Mucosa of rectum (tissue), 2 donors: ENCODE data around the gene HOXA10.
A peak's percentile ranks its signal among the peaks of the same experiment; 100 is the strongest.

Experiments used
- H3K27ac ChIP-seq, 2 donors: one replicate each; pipeline ENCODE4 v1.7.0; 2013; ENCODE audit warnings: inconsistent platforms in 2 of 2, low read depth in 2 of 2, low read length in 2 of 2
- H3K27me3 ChIP-seq, 2 donors: one replicate each; pipeline ENCODE4 v1.7.0; 2013; ENCODE audit warnings: low read length in 2 of 2; ENCODE audit not compliant: control insufficient read depth in 2 of 2, insufficient read depth in 2 of 2
- H3K36me3 ChIP-seq, 2 donors: one replicate each; pipeline ENCODE4 v1.7.0; 2013; ENCODE audit warnings: low read length in 2 of 2; ENCODE audit not compliant: control insufficient read depth in 2 of 2, insufficient read depth in 2 of 2
- H3K4me1 ChIP-seq, 2 donors: one replicate each; pipeline ENCODE4 v1.7.0; 2013; ENCODE audit warnings: low read length in 2 of 2, mild to moderate bottlenecking in 1 of 2; ENCODE audit not compliant: control insufficient read depth in 2 of 2, insufficient read depth in 2 of 2
- H3K4me3 ChIP-seq, 2 donors: one replicate each; pipeline ENCODE4 v1.7.0; 2013; ENCODE audit warnings: low read length in 2 of 2
- H3K9ac ChIP-seq, 2 donors: one replicate each; pipeline ENCODE4 v1.7.0; 2013; ENCODE audit warnings: low read length in 2 of 2, low read depth in 1 of 2, mild to moderate bottlenecking in 1 of 2
- H3K9me3 ChIP-seq, 2 donors: one replicate each; pipeline ENCODE4 v1.7.0; 2013; ENCODE audit warnings: low read length in 2 of 2; ENCODE audit not compliant: control insufficient read depth in 2 of 2
- donor health status: healthy.
- donor health status: Normal muscosa, but diverticular disease.

The HOXA10 gene

DNA sequence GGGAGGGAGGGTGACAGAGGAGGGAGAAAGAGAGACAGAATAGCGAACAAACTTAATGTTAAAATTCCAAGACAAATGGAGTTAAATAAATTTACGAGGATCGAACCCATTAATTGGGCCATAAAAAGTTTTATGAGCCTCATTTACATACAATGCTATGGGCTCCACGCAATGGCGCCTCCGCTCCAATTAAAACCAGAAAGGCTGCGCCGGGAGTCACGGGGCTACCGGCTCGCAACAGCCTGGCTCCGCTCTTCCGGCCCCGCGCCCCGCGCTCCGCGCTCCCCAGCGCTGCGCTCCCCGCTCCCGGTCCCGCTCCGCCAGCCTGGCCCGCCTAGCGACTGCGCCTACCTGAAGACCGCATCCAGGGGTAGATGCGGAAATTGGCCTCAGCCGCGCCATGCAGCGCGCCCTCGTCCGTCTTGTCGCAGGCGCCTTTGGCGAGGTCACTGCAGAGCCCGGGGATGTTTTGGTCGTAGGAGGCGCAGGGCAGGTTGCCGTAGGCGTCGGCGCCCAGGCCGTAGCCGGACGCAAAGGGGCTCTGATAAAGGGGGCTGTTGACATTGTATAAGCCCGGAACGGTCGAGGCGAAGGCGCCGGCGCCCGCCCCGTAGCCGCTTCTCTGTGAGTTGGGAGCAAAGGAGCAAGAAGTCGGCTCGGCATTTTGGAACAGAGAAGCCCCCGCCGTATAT is 18.2 kb downstream of the HOXA10 start:
- H3K27ac ChIP-seq = peak overlapping the region; percentile 92 to 99
- no peaks in the 10 kb centered on the region for H3K36me3 ChIP-seq
- no peaks in the 10 kb centered on the region for H3K9me3 ChIP-seq
- peak overlapping the region; percentile 80 to 82 for H3K4me3 ChIP-seq
- H3K9ac ChIP-seq = peak overlapping the region; percentile 79 to 81
- H3K27me3 ChIP-seq = peaks cover 7 to 14% of the 10 kb centered on the region in 2 donors
- peaks cover 35 to 40% of the 10 kb centered on the region in 2 donors for H3K4me1 ChIP-seq

DNA sequence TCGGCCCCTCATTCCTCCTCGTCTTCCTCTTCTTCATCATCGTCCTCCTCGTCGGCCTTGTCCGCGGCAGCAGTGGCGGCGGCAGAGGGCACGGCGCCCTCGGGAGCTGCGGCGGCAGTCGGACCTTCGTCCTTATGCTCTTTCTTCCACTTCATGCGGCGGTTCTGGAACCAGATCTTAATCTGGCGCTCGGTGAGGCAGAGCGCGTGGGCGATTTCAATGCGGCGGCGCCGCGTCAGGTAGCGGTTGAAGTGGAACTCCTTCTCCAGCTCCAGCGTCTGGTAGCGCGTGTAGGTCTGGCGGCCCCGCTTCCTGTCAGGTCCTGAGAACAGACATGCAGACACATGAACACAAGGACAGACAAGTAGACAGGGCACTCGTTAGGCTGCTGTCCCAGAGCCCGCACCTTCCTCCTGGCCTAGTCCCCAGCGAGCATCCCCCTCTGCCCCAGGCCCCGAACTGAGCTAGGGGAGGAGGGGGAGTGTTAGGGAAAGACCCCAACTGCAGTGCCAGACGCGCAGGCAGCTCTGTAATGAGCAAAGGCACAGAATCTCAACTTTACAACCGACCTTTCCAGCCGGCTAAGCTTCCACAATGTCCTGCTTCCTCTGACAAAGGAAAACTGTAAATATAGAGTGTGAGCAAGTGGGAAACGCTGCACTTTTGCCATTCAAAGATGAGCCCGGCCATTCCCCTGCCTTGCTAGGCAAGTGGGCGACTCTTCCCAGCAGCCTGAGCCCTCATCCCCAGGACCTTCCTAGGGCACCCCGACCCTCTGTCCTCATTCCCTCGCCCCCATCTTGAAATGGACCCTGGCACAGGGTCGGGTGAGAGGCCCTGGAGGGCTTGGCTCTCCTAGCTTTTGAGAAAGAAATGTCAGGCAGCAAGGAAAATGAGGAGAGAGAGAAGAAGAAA is 19.0 kb downstream of the HOXA10 start:
- Histone ChIP-seq H3K27ac (peak overlapping the region; percentile 92 to 99), H3K4me1 (peaks cover 38 to 39% of the 10 kb centered on the region in 2 donors), H3K9ac (peak overlapping the region; percentile 79 to 81), H3K9me3 (no peaks in the 10 kb centered on the region), H3K4me3 (peak overlapping the region; percentile 80 to 82), H3K27me3 (peaks cover 7 to 14% of the 10 kb centered on the region in 2 donors), H3K36me3 (no peaks in the 10 kb centered on the region)

GRCh38 chr7:27154369-27154768 is 19.8 kb downstream of the HOXA10 start:
- peak overlapping the region; percentile 80 to 82 for H3K4me3 ChIP-seq
- H3K9me3 ChIP-seq = no peaks in the 10 kb centered on the region
- H3K9ac ChIP-seq = peak overlapping the region; percentile 21 to 79
- H3K27ac ChIP-seq = peak overlapping the region in 1 of 2 donors; percentile 99
- no peaks in the 10 kb centered on the region for H3K36me3 ChIP-seq
- peaks cover 7 to 14% of the 10 kb centered on the region in 2 donors for H3K27me3 ChIP-seq
- peaks cover 34 to 35% of the 10 kb centered on the region in 2 donors for H3K4me1 ChIP-seq

- Histone ChIP-seq H3K27ac (peak overlapping the region; percentile 93 to 99), H3K9ac (peak overlapping the region in 1 of 2 donors; percentile 86), H3K4me3 (peak overlapping the region in 1 of 2 donors; percentile 82), H3K36me3 (no peaks in the 10 kb centered on the region), H3K9me3 (no peaks in the 10 kb centered on the region), H3K4me1 (peaks cover 32 to 38% of the 10 kb centered on the region in 2 donors), H3K27me3 (peaks cover 7 to 14% of the 10 kb centered on the region in 2 donors)
Observed at GRCh38 chr7:27153526-27153925, 20.6 kb downstream of the HOXA10 start.

DNA sequence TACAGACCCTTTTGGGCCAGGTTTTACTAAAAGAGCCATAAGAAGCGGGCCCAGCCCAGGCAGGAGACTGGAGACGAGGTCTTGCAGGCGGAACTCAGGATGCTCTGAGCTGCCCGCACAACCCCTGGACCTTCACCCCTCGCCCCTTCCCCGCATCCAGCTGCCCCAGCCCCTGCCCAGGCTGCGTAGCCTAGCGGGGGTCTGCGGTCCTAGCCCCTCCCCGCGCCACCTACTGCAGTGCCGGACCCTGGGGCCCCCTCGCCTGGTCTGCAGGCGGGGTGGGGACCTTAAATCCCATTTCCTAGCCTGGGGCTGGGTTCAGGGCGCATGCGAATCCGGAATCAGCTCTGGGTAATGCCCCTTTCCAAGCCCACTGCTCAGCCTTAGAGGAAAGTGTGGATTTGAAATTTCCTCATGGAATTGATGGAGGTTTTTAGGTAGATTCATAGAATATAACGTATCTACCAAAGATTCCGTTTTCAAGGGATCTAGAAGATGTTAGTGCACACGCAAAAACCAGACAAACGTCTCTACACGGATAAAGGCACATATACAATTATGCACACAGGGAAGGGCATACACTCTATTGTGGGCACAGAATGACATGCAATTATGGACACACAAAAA is 21.2 kb downstream of the HOXA10 start:
- Histone ChIP-seq H3K9me3 (no peaks in the 10 kb centered on the region), H3K4me1 (peaks cover 38 to 43% of the 10 kb centered on the region in 2 donors), H3K9ac (peak overlapping the region; percentile 86 to 96), H3K27me3 (peaks cover 7 to 14% of the 10 kb centered on the region in 2 donors), H3K4me3 (peak overlapping the region; percentile 56 to 82), H3K36me3 (no peaks in the 10 kb centered on the region), H3K27ac (peak overlapping the region; percentile 93 to 99)

GRCh38 chr7:27151931-27152815 is 21.9 kb downstream of the HOXA10 start, which contains the start of gene HOXA3:
HOXA3 (minus strand) TSS chr7:27152583; CDS start chr7:27110640, 41,943 bp downstream.
- H3K9me3 ChIP-seq = no peaks in the 10 kb centered on the region
- peak within 1 kb of the TSS; percentile 86 to 96 for H3K9ac ChIP-seq
- H3K36me3 ChIP-seq = no peaks in the 10 kb centered on the region
- peak within 1 kb of the TSS; percentile 82 to 97 for H3K4me3 ChIP-seq
- peaks cover 7 to 14% of the 10 kb centered on the region in 2 donors for H3K27me3 ChIP-seq
- H3K27ac ChIP-seq = peak within 1 kb of the TSS; percentile 93 to 99
- H3K4me1 ChIP-seq = peaks cover 43 to 49% of the 10 kb centered on the region in 2 donors

DNA sequence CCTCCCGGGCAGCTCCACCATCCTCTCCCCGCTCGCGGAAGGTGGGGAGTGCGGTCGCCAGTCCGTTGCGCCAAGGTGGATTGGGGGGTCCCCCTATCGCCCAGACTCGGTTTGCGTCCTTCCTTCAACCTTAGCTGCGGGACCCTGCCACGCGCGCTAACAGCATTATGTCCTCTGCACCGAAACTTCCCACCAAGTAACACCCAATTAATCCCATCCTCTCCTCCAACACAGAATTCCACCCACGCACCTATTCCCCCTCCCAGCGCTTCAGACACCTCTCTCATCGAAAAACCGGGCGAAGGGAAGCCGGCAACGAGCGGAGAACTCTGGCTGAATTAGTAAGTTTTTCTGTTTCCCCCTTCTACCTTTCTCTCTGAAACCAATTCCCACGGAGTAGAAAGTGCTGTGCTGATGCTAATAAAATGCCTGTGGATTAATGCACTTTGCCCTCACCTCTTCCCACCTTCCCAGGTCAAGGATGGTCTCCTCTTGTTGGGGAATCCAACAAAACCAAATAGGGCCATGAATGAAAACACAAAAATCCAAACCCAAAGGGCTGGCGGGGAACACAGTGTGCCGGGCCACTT is 22.7 kb downstream of the HOXA10 start:
- peaks cover 50 to 56% of the 10 kb centered on the region in 2 donors for H3K4me1 ChIP-seq
- peak overlapping the region; percentile 82 to 97 for H3K4me3 ChIP-seq
- H3K27ac ChIP-seq = peak overlapping the region; percentile 93 to 99
- H3K27me3 ChIP-seq = peaks cover 7 to 14% of the 10 kb centered on the region in 2 donors
- peak overlapping the region; percentile 86 to 96 for H3K9ac ChIP-seq
- H3K36me3 ChIP-seq = peaks cover 0 to 2% of the 10 kb centered on the region in 2 donors
- H3K9me3 ChIP-seq = no peaks in the 10 kb centered on the region

DNA sequence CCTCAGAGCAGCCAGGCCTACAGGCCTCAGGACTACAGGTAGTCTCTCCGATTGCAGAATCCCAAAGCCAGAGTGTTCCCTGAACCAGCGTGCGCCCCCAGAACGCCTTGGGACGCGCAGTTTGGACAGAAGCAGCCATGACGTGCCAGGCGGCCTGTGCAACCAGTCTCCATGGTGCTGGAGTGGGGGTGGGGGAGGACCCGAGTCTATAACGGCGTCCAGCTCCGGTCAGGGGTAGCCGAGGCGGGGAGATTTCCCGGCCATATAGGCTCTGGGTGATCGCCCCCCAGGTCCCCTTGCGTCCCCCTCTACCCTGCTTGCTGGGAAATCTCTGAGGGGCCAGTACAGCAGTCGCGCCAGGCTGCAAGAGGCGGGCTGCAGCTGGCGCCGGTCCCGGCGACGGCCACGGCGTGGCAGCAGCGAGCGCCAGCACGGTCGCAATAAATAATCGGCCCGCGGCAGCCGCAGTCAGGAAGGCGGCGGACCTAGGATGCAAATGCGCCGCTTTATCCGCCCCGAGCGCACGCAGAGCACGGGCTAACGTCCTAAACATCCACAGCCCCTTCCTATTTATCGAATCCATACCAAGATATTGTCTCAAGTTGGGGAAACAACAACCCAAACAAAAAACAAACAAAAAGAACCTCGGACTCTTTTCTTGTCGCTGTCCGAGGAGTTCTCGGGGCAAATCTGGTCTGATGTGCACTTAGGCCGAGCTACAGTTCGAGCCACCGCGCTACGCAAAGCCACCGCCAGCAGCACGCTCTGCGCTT is 23.4 kb downstream of the HOXA10 start:
- Histone ChIP-seq H3K27me3 (peaks cover 7 to 14% of the 10 kb centered on the region in 2 donors), H3K36me3 (peaks cover 0 to 5% of the 10 kb centered on the region in 2 donors), H3K4me3 (peak overlapping the region; percentile 82 to 97), H3K27ac (peak overlapping the region; percentile 93 to 99), H3K4me1 (peaks cover 54 to 63% of the 10 kb centered on the region in 2 donors), H3K9me3 (no peaks in the 10 kb centered on the region), H3K9ac (peak overlapping the region; percentile 86 to 96)
